ENCODE results near the gene THY1. TPM values are rescaled to one million over a fixed set of nuclear protein-coding genes. Genes with fewer than 3 reads are reported as not detected.

The THY1 gene
- total RNA-seq = 162 and 218 TPM in 2 replicates

DNA sequence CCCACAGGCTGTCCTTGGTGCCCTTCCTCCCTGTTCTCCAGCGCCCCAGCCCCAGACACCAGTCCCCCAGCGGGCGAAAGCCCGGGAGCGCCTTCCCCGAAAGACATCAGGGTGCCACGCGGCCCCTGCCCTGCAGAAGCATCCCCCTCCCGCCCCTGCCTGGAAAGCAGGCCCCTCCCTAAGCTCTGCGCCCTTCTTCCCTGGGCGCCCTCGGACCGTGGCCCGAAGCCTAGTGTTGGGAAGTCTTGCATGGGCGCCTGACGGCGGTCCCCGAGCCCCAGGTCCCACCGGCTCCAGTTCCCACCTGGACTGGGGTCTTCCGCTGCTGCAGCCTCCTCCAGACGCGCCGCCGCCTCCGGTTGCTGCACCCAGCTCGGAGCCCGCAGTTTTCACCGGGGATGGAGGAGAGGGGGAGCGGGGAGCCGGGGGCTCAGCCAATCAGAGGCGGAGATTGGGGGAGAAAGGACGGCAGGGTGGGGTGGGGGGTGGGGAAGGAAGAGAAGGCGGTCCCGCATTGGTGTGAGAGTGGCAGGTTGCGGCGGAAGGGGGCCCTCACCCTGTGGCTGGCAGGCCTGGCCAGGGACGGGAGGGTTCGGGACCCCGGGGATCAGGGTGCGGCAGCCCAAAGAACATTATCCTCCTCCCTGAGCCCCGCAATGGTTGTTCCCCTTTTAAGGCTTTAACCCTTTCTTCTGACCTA lies at the start of gene THY1:
Gene THY1 (minus strand): TSS at position 364 of the 700 bp plus-strand sequence. CDS start 2,267 bp downstream, outside the sequence.

DNA sequence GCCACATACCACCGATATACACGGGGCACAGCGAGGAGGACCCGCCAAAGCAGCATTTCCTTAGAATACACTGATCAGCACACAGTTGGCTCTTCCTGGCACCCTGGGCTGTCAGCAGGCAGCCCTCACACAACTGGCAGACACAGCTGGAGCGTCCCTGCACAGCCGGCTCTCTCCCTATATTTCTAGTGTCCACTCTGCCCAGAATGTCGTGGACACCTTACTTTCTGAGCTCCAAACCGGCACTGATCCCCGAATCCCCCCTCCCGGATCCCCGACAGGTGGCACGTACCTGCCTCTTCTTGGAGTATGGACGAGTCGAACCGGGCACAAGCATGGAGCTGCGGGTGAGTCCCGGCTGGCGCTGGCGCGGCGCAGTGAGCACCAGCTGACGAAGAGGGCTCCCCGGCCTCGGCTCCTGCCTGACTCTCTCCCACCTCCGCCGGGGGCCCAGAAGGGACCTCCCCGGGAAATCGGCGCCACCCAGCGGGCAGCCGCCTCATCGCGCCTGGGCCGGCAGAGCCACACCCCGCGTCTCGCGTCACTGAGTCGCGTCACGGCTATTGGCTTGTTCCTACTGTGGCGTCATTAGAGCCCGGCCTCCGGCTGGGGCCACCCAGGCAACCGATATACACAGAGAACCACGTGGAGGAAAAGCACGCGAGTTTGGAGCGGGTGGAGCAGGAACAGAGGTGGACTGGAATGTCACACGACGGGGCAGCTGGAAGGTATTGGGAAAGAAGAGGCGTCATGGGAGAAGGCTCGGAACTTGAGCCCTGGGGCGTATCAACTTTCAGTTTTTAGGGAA lies 41.6 kb downstream of the THY1 start, which contains the start of gene USP2:
Gene USP2 (minus strand): TSS at position 510 of the 808 bp plus-strand sequence. CDS start 8,210 bp downstream, outside the sequence.

Other genes starting within 250 kb of the THY1 start
- not detected in 2 replicates for gene NHERF4, start 237.7 kb downstream of the THY1 start, total RNA-seq
- gene CBL, start 216.8 kb downstream of the THY1 start, total RNA-seq = 11.0 and 11.4 TPM in 2 replicates
- 20.5 and 27.0 TPM in 2 replicates for gene MCAM, start 106.0 kb downstream of the THY1 start, total RNA-seq
- gene RNF26, start 88.6 kb downstream of the THY1 start, total RNA-seq = 7.2 and 8.4 TPM in 2 replicates
- gene C1QTNF5, start 82.3 kb downstream of the THY1 start, total RNA-seq = 3.5 and 15.2 TPM in 2 replicates
- not detected in 2 replicates for gene MFRP, start 76.5 kb downstream of the THY1 start, total RNA-seq
- 0.11 and 1.00 TPM in 2 replicates for gene USP2, start 41.5 kb downstream of the THY1 start, total RNA-seq

Data from uterine smooth muscle cell (primary cell).